GM12891 (cell line): ENCODE data around the gene MGA.

Experiments used
- PAX5 ChIP-seq: IDR thresholded peaks from 2 replicates; pipeline ENCODE4 v1.6.1; 2011; ENCODE audit warnings: low read length, moderate library complexity, mild to moderate bottlenecking; ENCODE audit not compliant: insufficient read depth, severe bottlenecking
- POLR2A ChIP-seq: IDR thresholded peaks from 2 replicates; pipeline ENCODE4 v1.6.1; 2011; ENCODE audit warnings: low read depth, low read length, control low read depth
- POLR2AphosphoS5 ChIP-seq: IDR thresholded peaks from 2 replicates; pipeline ENCODE4 v1.6.1; 2011; ENCODE audit warnings: low read depth, low read length, control low read depth
- SPI1 ChIP-seq: IDR thresholded peaks from 2 replicates; pipeline ENCODE4 v1.6.1; 2011; ENCODE audit warnings: low read depth, low read length, control low read depth
- TAF1 ChIP-seq: IDR thresholded peaks from 2 replicates; pipeline ENCODE4 v1.6.1; 2011; ENCODE audit warnings: low read depth, low read length, control low read depth

GRCh38 chr15:41806291-41807181 is 146.3 kb downstream of the MGA start:
- TF ChIP-seq POLR2AphosphoS5 (no peak), TAF1 (no peak), POLR2A (no peak), SPI1 (no peak), PAX5 (no peak)
